GM18526 (cell line): ENCODE results near the gene BHLHA9.

Experiments
- POLR2A ChIP-seq: IDR thresholded peaks from 3 replicates; pipeline ENCODE4 v1.6.1; 2011; ENCODE audit not compliant: insufficient read length; ENCODE audit errors: extremely low read depth

BHLHA9 gene

GRCh38 chr17:1313270-1314005 is 43.2 kb downstream of the BHLHA9 start:
- TF ChIP-seq POLR2A, result no peak

DNA sequence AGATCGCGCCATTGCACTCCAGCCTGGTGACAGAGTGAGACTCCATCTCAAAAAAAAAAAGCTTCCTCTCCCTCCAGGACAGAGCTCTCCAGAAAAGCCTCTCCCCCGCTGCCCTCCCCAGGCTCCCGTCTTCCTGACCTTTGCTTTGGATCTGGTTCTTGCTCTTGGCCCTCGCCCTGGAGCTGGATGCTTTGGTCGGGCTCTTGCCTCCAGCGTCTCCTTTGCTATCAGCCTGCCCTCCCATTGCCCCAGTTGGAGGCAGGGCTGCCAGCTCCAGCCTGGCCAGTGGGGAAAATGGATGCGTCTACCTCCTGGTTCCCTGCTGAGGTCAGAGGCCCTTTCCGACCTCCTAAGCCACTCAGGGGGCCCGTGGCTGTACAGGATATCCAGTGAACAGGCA is 45.2 kb downstream of the BHLHA9 start:
- no peak for TF ChIP-seq POLR2A

DNA sequence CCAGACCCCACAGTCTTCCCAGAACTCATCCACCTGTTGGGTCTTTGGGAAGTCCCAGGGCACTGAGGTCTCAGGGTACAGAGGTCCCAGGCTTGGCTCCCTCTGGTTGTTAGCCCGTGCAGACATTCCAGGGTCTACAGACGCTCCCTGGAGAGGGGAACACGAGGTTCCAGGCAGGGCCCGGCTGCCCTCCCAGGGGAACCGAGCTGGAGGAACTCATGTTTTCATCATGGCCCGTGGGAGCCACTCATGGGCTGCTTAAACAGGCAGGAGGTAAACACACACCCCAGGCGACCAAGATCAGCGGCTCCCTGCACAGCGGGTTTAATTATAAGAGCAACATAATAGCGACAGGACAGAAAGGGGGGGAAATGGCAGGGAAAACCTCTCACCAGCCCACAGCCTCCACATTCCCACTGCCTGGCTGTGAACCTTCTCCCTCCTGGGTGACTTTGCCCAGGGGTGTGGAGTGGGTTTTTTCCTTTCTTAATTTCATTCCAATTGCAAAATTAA is 45.7 kb downstream of the BHLHA9 start:
- no peak for TF ChIP-seq POLR2A
